ENCODE results near the gene CCNJL. TPM values are rescaled to one million over a fixed set of nuclear protein-coding genes. Genes with fewer than 3 reads are reported as not detected.
A peak's percentile ranks its signal among the peaks of the same experiment; 100 is the strongest.
"Not testable (repeated sequence)": the region's sequence is repeated elsewhere in the genome, so short reads cannot be mapped to it uniquely, and the experiment has no call there.

CCNJL gene
- polyA plus RNA-seq, 2 of the 4 experiments (the other 2 are of a cell fraction) = 7.4 to 16.2 TPM

GRCh38 chr5:160249570-160249969, 62.8 kb downstream of the CCNJL start:
- H3K4me1 ChIP-seq; H3K9me3 ChIP-seq; H3K4me3 ChIP-seq; ATAC-seq; DNase-seq (ENCODE audit: low read depth in 1 of 2, low spot score in 1 of 2); H3K4me2 ChIP-seq; POLR2A ChIA-PET; FAIRE-seq; H3K27ac ChIP-seq: not testable (repeated sequence)
- 96% methylated on average over 1 of the region's 1 CpG for WGBS (ENCODE audit: missing lambda C conversion rate)
- CTCF ChIA-PET = interaction anchor here (1.0 to 2.7 kb wide), 4 partner anchors 13 to 96 kb away, joined by 3 to 14 read pairs (median 3); no protein-coding TSS in a partner anchor
- TF ChIP-seq ZC3H11A (IDR thresholded peaks at IDR 0.05) = 0 out of 2 replicates have a peak, but pooled peaks have one; percentile 11

GRCh38 chr5:160245506-160246086, 66.8 kb downstream of the CCNJL start:
- ChIA-PET CTCF (interaction anchor here (0.8 to 10.1 kb wide), 8 partner anchors 9 to 224 kb away, joined by 3 to 128 read pairs (median 4); no protein-coding TSS in a partner anchor), POLR2A (interaction anchor here (0.6 to 1.2 kb wide), 2 partner anchors 100 to 664 kb away, joined by 3 read pairs; no protein-coding TSS in a partner anchor)
- TF ChIP-seq E2F6 (IDR thresholded peaks at IDR 0.05; ENCODE audit: borderline replicate concordance, low read depth) (no peak), TFCP2L1 (CRISPR knock-in tag; IDR thresholded peaks at IDR 0.05) (no peak), CHD4 (IDR thresholded peaks at IDR 0.05; ENCODE audit: borderline replicate concordance) (no peak), ZSCAN20 (CRISPR knock-in tag; IDR thresholded peaks at IDR 0.05) (no peak), ZC3H11A (IDR thresholded peaks at IDR 0.05) (no peak), EHMT2 (IDR thresholded peaks at IDR 0.05; ENCODE audit: low read depth) (no peak), RFX5 (IDR thresholded peaks at IDR 0.05) (no peak), MAFK (IDR thresholded peaks at IDR 0.05; ENCODE audit: partially characterized antibody) (no peak), HOXB13 (CRISPR knock-in tag; IDR thresholded peaks at IDR 0.05; ENCODE audit: low read depth) (no peak), NR3C1 (IDR thresholded peaks at IDR 0.05) (no peak), GATA3 (IDR thresholded peaks at IDR 0.05; ENCODE audit: borderline replicate concordance) (no peak), HEYL (CRISPR knock-in tag; IDR thresholded peaks at IDR 0.05) (no peak), ELK1 (IDR thresholded peaks at IDR 0.05; ENCODE audit: low read depth, low read length) (no peak)
- FAIRE-seq (no peak), DNase-seq (ENCODE audit: low read depth in 1 of 2, low spot score in 1 of 2) (no peak), ATAC-seq (0 out of 6 replicates have a peak, but pooled peaks of 1 of the 2 experiments have one; percentile 31)
- H3K4me3 ChIP-seq = no peak overlapping the region
- H3K4me1 ChIP-seq = no peaks in the 10 kb centered on the region
- no peak overlapping the region for H3K4me2 ChIP-seq
- WGBS (ENCODE audit: missing lambda C conversion rate) = 87% methylated on average over 9 of the region's 9 CpGs
- H3K9me3 ChIP-seq = no peaks in the 10 kb centered on the region
- no peak overlapping the region for H3K27ac ChIP-seq

GRCh38 chr5:160242145-160242544, 70.2 kb downstream of the CCNJL start:
- Histone ChIP-seq H3K4me3 (no peak overlapping the region), H3K9me3 (no peaks in the 10 kb centered on the region), H3K4me1 (no peaks in the 10 kb centered on the region), H3K27ac (no peak overlapping the region), H3K4me2 (no peak overlapping the region)
- ChIA-PET POLR2A (interaction anchor here (0.6 to 1.0 kb wide), 2 partner anchors 77 to 177 kb away, joined by 3 to 4 read pairs; partner anchors contain the start of gene SLU7), CTCF (interaction anchor here (0.8 to 10.1 kb wide), 14 partner anchors 9 to 220 kb away, joined by 3 to 128 read pairs (median 4); no protein-coding TSS in a partner anchor)
- FAIRE-seq (no peak), DNase-seq (ENCODE audit: low read depth in 1 of 2, low spot score in 1 of 2) (no peak), ATAC-seq (no peak)
- WGBS (ENCODE audit: missing lambda C conversion rate) = 61% methylated on average over 3 of the region's 3 CpGs
- TF ChIP-seq BHLHE40 (IDR thresholded peaks at IDR 0.05; ENCODE audit: low read depth, low read length) (no peak), ESRRA (IDR thresholded peaks at IDR 0.05; ENCODE audit: borderline replicate concordance, low read length) (no peak)

GRCh38 chr5:160240350-160240749, 72.0 kb downstream of the CCNJL start:
- Histone ChIP-seq H3K9me3 (no peaks in the 10 kb centered on the region), H3K4me3 (no peak overlapping the region), H3K4me2 (no peak overlapping the region), H3K27ac (no peak overlapping the region), H3K4me1 (no peaks in the 10 kb centered on the region)
- no peak for TF ChIP-seq ZC3H11A (IDR thresholded peaks at IDR 0.05)
- TF ChIP-seq FOSL2 (IDR thresholded peaks at IDR 0.05) = no peak
- no peak for TF ChIP-seq FOSL2 (CRISPR knock-in tag; IDR thresholded peaks at IDR 0.05)
- no peak for TF ChIP-seq BCL3 (IDR thresholded peaks at IDR 0.05)
- TF ChIP-seq RCOR1 (IDR thresholded peaks at IDR 0.05; ENCODE audit: low read depth, low read length) = no peak
- no peak for TF ChIP-seq KDM5A (IDR thresholded peaks at IDR 0.05)
- TF ChIP-seq FOSB (CRISPR knock-in tag; IDR thresholded peaks at IDR 0.05) = no peak
- no peak for TF ChIP-seq MYC (IDR thresholded peaks at IDR 0.05; ENCODE audit: borderline replicate concordance, low read length)
- no peak for TF ChIP-seq CTCF (IDR thresholded peaks at IDR 0.05)
- 0 out of 6 replicates have a peak, but pooled peaks of 1 of the 2 experiments have one; percentile 31 for ATAC-seq
- FAIRE-seq = no peak
- ChIA-PET CTCF (interaction anchor here (1.6 to 10.1 kb wide), 2 partner anchors 29 to 106 kb away, joined by 4 to 128 read pairs; no protein-coding TSS in a partner anchor), POLR2A (no interaction called here)
- 20% methylated on average over 3 of the region's 3 CpGs for WGBS (ENCODE audit: missing lambda C conversion rate)
- no peak for DNase-seq (ENCODE audit: low read depth in 1 of 2, low spot score in 1 of 2)

All from A549 (cell line).